Nucleus accumbens (tissue), 56 donors: ENCODE results near the gene SYDE2.
A peak's percentile ranks its signal among the peaks of the same experiment; 100 is the strongest.

Experiments used
- DNase-seq, 56 donors: peaks; one replicate each; lab custom pipeline; 2025; lab: John Stamatoyannopoulos, UW

Gene SYDE2

GRCh38 chr1:85134583-85135391 lies 66.0 kb downstream of the SYDE2 start:
- DNase-seq = no peak

GRCh38 chr1:85133565-85134159 lies 67.2 kb downstream of the SYDE2 start:
- no peak for DNase-seq

- no peak for DNase-seq
These were observed 68.6 kb downstream of the SYDE2 start for GRCh38 chr1:85132078-85132720.

DNA sequence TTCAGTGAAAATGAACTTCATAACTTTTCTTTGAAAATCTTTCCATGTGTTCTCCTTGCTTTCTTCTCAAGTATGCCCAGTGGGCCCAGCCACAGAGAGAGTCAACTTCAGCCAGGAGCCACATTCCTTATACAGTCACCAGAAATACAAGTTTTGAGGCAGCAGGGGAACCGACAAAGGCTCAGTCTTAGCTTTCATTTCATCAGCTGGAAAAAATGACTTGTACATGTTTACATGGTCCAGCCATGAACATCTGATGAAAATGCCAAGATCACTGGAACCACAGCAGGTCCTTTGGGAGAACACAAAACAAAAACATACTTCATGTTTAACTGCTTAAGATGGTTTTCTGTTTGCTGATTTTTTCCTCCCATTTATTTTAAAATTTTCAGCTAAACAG lies 72.5 kb downstream of the SYDE2 start:
- DNase-seq = no peak

DNA sequence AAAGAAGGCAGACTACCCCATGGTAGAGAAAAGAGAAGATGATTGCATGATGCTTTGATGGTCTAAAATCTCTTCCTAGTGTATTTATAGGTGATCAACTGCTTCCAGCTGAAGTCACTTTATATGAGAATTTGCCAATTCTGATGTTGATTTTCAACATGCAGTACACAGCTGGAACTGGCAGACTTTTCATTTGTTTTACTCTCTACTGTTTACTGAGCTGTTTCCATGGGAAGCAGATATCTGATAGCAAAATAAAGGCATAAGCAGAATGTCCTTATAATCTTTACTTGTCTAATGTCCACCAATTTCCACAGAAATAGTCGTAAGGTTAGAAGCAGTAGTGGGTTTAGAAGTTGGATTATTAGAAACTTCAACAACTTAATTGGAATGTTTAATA lies 74.9 kb downstream of the SYDE2 start:
- no peak for DNase-seq

DNA sequence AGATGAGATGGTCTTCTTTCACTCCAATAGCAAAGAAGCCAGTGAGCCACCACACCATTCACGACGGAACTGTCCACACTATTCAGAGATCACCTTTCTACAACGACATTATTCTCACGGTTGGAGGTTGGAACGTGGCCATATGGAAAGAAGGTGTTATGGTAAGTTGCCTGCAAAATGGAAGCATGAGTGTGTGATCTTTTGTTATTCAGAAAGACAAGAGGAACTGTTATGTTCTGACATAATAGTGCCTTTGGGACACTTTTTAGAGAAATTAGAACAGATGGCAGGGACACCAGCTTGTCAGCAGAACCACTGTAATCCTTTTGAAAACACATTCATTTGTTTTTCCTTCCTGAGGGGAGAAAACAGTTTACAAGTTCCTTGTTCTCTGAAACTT lies 76.7 kb downstream of the SYDE2 start:
- no peak for DNase-seq

DNA sequence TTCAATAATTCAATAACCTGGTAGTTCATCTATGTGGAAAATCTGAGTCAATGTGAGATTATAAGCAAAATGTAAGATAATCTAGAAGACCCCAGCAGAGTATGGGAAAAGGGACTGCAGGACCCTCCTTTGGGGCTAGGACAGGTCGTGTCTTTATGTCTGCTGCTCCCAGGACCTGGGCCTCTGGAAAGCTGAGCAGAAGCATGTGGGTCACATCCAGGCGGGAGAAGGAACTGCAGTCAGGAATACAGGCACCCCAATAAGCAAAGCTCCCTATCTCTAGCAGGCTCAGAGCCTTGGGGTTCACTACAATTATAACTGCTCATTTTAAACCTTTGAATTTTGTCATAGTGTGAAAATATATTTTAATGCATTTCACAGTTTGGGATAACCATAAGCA lies 78.6 kb downstream of the SYDE2 start:
- no peak for DNase-seq

DNA sequence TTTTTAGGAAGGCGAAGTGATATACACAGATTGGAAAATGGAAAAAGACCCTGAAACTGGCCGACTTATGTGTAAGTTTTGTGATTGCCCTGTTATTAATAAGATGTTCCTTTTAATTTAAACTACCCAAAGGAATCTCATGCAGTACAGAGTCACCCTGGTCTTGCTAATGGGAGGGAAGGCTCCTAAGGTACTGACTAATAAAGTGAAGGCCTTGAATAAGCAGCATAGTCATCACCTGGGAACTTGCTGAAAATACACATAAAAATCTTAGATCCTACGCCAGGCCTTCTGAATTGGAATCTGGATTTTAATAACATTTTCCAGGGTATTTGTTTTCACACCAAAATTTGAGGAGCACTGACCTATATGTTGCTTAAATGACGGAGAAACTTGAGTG lies 79.1 kb downstream of the SYDE2 start:
- no peak for DNase-seq

- no peak for DNase-seq
These were observed 82.1 kb downstream of the SYDE2 start for GRCh38 chr1:85118751-85119150.

- DNase-seq = no peak
These were observed 84.0 kb downstream of the SYDE2 start for GRCh38 chr1:85116856-85117255.

GRCh38 chr1:85115933-85116332 lies 84.9 kb downstream of the SYDE2 start:
- DNase-seq = no peak

DNA sequence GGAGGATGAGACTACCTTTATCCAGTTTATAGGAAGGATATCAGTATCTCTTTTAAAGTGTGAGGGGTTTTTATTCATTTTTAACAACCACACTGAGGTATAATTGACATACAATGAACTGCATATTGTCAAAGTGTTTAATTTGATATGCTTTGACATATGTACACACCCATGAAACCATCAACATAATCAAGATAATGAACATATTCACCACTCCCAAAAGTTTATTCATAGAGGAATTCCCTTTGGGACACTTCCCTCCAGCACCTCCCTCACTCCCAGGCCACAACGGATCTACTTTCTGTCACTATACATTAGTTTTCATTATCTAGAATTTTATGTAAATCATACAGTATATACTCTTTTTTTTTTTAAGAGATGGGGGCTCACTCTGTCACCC lies 89.1 kb downstream of the SYDE2 start:
- no peak for DNase-seq

- peak in 11 of 56 donors; percentile 1 to 31 (median 6) for DNase-seq
These were observed 91.3 kb downstream of the SYDE2 start for GRCh38 chr1:85109475-85109874.
